Ecto neural progenitor cell (in vitro differentiated cells): ENCODE results near the gene GPR157.
"Not testable (repeated sequence)": the region's sequence is repeated elsewhere in the genome, so short reads cannot be mapped to it uniquely, and the experiment has no call there.

Source experiments
- DNase-seq: peaks from one replicate; pipeline ENCODE4 v3.0.0-alpha.2; 2018; ENCODE audit warnings: low spot score

The GPR157 gene

DNA sequence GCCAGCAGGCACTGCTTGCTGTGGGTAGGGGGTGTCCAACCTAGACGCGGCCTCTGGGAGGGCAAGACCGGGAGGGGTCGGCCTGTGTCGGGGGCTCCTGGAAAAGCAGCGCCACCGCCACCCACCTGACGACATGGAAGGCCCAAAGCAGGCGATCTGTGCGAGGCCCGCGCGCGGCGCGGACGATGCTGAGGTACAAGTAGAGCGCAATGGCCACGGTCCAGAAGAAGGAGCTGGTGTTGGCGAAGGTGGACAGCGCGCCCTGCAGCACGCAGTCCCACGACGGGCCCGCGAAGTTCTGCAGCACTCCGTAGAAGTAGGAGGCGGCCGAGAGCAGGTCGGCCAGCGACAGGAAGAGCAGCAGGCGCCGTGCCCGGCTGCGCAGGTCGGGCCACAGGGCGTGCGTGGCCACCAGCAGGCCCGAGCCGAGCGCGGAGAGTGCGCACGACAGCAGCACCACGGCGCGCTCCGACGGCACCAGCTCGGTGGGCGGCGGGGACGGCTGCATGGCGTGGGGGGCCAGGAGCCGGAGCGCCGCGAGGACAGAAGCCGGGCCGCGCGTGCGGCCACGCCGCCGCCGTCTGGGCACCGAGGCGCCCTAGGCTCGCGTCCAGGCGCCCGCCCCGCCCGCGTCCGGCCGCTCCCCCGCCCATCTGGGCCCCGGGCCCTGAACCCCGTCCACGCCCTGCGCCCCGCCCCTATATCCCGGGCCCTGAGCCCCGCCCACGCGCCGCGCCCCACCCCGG, at the start of gene GPR157:
Gene GPR157, minus strand, starts transcription at position 583 of the 746 bp plus-strand sequence. Its CDS starts 75 bp downstream, at position 508.
- DNase-seq = peak; percentile 69

- DNase-seq = no peak
Measured at GRCh38 chr1:9174762-9175161, 45.9 kb upstream of the GPR157 start.

- DNase-seq = no peak
Measured at GRCh38 chr1:9174243-9174642, 45.3 kb upstream of the GPR157 start.

- no peak for DNase-seq
Measured at GRCh38 chr1:9169601-9170137, 40.8 kb upstream of the GPR157 start.

GRCh38 chr1:9167638-9168037, 38.7 kb upstream of the GPR157 start:
- DNase-seq = no peak

DNA sequence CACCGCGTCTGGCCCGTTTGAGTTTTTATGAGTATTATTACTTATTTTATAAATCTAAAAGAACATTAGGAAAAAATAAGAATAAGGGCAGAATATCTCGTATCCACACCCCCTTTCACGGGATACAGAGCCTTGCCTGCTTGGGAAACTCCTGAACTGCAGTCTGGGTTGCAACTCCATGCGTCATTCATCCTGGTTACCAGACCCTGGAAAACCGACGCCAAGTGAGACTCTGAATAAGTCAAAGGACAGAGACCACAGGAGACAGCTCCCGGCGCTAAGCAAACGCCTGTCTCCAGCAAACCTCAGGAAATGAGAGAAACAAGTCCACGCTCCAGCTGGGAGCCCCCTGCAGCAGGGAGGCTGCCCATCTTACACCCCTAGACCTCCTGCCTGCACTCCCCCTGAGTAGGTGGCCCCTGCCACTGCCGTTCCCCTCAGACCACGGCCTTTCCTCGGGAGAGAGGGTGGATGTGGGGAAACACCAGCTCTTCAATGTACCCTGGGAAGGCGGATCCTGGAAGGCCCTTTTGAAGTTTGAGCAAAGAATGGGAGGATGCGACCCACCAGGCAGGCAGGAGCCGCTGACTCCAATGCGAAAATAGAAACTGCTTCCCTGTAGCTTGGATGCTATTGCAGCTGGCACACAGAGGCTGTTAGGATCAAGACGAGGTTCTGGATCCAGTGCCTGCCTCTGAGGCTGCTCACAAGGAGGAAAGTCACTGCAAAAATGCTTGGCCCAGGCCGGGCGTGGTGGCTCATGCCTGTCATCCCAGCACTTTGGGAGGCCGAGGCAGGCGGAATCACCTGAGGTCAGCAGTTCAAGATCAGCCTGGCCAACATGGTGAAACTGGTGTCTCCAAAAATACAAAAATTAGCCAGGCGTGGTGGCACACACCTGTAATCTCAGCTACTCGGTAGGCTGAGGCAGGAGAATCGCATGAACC, 37.7 kb upstream of the GPR157 start:
- DNase-seq = no peak

- no peak for DNase-seq
Measured at GRCh38 chr1:9165396-9165795, 36.5 kb upstream of the GPR157 start.

GRCh38 chr1:9164919-9165318, 36.0 kb upstream of the GPR157 start:
- DNase-seq = no peak

DNA sequence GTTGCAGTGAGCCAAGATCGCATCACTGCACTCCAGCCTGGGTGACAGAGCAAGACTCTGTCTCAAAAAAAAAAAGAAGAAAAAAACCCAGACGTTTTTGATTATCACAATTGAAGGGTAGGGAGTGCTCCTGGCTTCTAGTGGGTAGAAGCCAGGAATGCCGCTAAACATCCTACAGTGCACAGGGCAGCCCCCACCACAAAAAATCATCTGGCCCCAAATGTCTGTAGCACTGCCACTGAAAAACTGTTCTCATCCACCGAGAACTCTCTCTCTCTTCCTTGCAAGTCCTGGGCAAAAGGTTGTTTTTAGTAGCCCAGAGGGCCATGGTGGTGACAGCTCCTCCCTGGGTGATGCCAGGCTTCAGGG, 35.6 kb upstream of the GPR157 start:
- DNase-seq = no peak

- DNase-seq = no peak
Measured at GRCh38 chr1:9161963-9162362, 33.1 kb upstream of the GPR157 start.

- no peak for DNase-seq
Measured at GRCh38 chr1:9161342-9161741, 32.4 kb upstream of the GPR157 start.

DNA sequence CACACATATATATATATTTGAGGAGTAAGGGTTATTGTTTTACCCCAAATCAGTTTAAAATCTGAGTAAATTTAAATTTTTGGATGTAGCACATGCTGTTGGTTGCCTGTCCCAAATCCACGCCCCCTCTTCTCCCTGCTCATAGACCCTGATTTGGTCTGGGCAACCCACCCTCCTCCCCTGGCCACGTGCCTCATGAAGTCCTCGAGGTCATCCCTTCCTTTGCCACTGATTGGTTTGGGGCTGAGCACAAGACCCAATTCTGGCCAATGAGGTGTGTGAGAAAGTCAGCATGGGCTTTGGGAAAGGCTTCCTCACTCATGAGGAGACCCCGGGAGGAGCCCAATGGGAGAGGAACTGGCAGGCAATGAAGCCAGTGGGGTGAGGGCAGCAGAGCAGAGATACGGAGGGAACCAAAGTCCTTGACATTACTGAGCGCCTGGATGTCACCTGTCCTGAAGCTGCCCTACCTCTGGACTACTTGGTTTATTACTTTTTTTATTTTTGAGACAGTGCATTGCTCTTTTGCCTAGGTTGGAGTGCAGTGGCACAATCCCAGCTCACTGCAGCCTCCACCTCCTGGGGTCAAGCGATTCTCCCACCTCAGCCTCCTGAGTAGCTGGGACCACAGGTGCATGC, 31.3 kb upstream of the GPR157 start:
- DNase-seq = no peak

GRCh38 chr1:9155879-9156278, 27.0 kb upstream of the GPR157 start:
- DNase-seq = no peak

GRCh38 chr1:9155405-9155804, 26.5 kb upstream of the GPR157 start:
- DNase-seq = not testable (repeated sequence)

DNA sequence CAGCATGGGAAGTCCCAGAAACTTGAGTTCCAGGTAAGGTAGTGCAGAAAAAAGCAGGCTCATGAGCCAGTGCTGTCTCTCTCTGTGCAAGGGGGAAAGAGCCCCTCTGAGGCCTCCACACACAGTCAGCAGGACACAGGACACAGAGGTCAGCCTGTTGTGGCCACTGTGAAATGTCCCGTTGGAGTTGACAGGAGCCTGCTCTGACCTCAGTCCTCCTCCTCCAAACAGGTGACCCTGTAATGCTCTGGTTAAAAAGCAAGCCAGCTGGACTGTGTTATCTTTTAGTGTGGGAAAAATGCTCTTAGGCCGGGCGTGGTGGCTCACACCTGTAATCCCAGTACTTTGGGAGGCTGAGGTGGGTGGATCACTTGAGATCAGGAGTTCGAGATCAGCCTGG, 24.2 kb upstream of the GPR157 start:
- no peak for DNase-seq

GRCh38 chr1:9152535-9152934, 23.6 kb upstream of the GPR157 start:
- DNase-seq = no peak

DNA sequence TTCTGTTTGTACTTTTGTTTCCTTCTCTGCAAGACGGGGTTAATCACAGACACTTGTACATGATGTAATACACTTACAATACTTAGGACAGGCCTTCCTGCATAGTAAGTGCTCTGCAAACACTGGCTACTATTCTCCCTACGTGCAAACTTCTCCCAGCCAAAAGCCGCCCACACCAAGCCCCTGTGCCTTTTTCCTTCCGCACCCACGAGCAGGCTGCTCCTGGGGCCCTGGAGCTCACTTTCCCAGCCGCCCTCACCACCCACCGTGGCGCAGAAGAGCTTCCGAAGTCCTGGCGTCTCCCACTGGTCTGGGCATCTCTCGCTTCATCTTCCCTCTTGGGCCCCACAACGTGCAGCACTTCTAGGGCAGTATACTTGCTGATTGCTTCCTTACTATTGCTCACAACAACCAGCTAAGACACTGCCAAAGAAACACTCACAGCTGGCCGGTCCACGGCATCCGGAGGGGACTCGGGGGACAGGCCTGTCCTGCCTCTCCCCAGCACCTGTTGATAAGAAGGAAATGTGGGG, 22.5 kb upstream of the GPR157 start:
- no peak for DNase-seq

DNA sequence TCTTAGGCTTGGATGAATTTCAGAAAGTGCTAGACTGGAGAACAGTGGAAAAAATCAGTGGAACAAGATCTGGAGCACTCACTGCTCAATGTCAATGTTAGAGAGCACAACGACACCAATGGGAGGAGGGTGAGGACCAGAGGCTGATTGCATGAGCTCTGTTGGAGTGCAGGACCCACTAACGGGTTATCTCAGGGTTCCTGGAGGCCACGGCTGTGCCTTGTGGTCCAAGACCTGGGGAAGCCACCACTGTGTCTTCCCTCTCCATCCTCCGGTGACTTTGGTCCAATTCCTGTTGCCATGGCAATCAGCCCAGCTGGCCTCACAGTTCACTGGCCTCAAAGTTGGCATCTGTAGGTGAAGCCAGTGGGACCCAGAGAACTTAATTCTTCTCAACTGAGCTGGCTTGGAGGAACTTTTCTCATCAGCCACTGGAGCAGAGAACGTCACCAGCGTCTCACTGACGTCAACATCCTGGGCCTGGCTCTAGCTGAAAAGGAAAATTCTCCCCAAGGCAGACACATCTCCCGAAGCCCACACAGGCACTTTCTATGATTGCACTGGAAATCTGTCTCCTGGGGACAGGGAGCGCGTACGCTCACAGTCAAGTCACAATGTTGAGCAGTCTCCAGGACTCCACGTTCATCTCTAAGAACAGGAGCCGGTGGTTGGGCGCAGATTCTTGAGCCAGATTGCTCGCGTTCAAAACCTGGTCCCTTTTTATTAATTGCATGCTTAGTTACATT, 21.9 kb upstream of the GPR157 start:
- no peak for DNase-seq

- no peak for DNase-seq
Measured at GRCh38 chr1:9149837-9150581, 21.1 kb upstream of the GPR157 start.

- no peak for DNase-seq
Measured at GRCh38 chr1:9149151-9149550, 20.2 kb upstream of the GPR157 start.

GRCh38 chr1:9146156-9146555, 17.3 kb upstream of the GPR157 start:
- no peak for DNase-seq
